Lung microvascular endothelial cell (primary cell): ENCODE data around the gene SYPL2. TPM values are rescaled to one million over a fixed set of nuclear protein-coding genes. Genes with fewer than 3 reads are reported as not detected.

Source experiments
- DNase-seq, 2 donors: peaks; one replicate each; pipeline versions ENCODE4 v3.0.0 to v3.0.0-alpha.2; 2010; ENCODE audit warnings: low read depth in 2 of 2
- total RNA-seq: library from RNA; depleted of rRNA; stranded (reverse); fragments of >200 nt; gene quantifications from 2 replicates; pipeline ENCODE4 v1.2.1, GENCODE V29; 2014

SYPL2 gene
- total RNA-seq, 1 donor from 2014 or later, result under 0.01 TPM

GRCh38 chr1:109513110-109513710, 46.9 kb downstream of the SYPL2 start:
- DNase-seq, result no peak

GRCh38 chr1:109514846-109515245, 48.5 kb downstream of the SYPL2 start:
- no peak for DNase-seq

DNA sequence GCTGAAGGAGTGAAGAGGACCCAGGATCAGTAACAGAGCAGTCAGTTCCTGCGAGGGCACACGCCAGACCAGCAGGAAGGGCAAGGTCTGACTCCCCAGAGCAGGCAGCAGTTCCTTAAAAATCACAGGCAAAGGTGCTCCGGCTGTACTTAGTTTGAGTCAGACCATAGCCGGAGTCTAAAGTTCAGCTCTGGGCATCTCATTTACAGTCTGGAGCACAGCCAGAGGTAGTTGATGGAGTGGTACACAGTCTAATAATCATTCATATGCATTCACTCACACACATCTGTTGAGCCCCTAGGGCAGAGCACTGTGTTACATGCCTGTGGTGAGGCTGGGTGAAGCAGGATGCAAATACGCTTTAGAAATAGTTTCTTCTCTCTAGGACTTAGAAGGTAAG, 50.5 kb downstream of the SYPL2 start:
- no peak for DNase-seq

DNA sequence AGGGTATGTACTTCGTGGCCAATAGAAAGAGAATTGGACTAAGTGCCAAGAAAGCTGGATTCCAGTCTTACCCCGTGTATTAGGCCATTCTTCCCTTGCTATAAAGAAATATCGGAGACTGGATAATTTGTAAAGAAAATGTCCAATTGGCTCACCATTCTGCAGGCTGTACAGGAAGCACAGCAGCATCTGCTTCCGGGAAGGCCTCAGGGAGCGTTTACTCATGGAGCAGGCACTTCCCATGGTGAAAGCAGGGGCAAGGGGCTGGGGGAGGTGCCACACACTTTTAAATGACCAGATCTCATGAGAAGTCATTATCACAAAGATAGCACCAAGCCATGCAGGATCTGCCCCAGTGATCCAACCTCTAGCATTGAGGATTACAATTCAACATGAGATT, 51.0 kb downstream of the SYPL2 start:
- DNase-seq, result no peak

GRCh38 chr1:109521002-109521951, 54.9 kb downstream of the SYPL2 start:
- DNase-seq, result no peak

- DNase-seq, result no peak
These were observed 55.7 kb downstream of the SYPL2 start for GRCh38 chr1:109522026-109522425.

GRCh38 chr1:109523706-109524105, 57.4 kb downstream of the SYPL2 start:
- DNase-seq, result no peak

DNA sequence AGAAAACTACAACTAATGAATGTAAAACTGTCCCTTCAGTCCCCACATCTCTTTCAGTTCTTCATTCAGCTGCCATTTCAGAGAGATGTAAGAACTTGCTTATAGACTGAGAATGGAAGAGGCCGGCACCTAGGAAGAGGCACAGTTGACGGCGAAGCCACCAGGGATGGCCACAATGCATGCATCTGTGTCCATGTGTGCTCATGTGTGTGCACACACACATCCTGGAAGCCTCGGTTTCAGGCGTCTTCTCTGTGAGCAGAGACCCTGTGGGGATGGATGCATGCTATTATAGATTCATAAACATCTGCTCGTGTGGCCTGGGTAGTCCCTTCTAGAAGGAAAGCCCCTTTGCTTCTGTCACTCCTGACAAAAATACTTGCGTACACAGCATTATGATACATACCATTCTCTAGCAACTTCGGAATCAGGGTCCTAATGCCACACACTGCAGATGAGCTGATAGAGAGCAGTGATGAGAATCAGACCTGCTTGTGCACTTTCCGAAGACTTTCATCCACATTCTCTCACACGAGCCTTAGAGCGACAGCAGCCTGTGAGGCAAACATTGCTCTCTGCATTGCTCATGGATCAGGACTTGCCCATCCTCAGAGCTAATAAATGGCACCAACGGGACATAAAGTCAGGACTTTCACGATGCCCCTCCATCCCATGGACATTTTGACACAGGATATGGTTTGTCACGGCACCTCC, 60.9 kb downstream of the SYPL2 start:
- DNase-seq, result no peak

- DNase-seq, result no peak
These were observed 61.7 kb downstream of the SYPL2 start for GRCh38 chr1:109527846-109528695.

GRCh38 chr1:109528712-109529111, 62.4 kb downstream of the SYPL2 start:
- no peak for DNase-seq

DNA sequence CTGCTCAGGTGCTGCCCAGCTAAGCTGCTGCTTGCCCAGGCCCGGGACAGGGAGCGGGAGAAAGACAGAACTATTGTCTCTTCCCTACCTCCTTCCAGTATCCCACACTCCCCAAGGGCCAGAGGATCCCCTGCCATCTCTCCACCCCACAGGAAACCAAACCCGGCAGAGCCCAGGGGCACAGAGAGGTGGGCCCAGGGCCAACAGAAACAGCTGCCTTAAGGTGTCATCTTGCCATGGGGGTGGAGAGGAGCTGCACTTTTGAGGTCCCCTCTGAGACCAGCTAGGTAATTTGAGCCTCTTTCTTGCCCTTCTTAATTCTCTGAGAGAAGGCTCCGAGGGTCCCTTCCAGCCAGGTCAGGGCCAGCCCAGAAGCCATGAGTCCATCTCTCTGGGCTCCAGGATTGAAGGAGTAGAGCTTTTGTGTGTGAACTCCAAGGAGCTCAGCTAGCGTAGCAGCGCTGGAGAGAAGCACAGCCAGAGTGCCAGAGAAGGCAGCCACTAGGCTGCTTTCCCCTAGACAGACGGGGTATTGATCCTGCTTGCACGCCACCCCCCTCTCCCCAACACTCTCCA, 63.6 kb downstream of the SYPL2 start:
- DNase-seq, result no peak

DNA sequence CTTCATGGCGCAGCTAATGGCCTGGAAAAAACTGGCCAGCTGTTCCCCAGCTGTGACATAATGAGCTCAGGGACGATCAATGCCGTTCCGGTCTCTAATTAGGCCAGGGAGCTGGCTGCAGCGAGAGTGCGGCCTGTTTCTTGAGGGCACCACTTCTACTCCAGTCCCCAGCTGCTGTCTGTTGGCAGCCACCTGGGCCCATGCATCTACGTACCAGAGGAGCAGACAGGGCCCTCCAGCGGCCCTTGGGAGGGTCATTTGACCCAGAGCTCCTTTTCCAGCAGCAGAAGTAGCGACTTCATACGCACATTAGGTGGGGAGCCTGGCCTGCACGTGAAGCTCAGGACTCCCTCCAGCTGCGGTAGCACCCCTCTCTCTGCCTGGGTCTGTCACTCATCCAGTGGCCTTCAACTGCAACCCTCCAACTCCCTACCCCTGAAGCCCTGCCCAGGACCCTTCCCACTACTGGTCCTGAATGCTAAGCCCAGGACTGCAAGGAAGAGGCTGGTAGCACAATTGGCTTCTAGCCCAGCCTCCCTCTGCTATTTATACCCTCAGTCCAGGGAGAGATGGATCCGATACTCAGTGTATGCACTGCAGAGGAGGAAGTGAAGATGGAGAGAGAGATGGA, 64.2 kb downstream of the SYPL2 start:
- DNase-seq, result no peak

- DNase-seq, result no peak
These were observed 65.0 kb downstream of the SYPL2 start for GRCh38 chr1:109531380-109531779.

Other genes with a start within 250 kb of the SYPL2 start
- gene CELSR2, start 217.0 kb upstream of the SYPL2 start, total RNA-seq, result 0.65 and 0.79 TPM in 2 replicates
- 0.79 and 2.8 TPM in 2 replicates for gene PSRC1, start 183.4 kb upstream of the SYPL2 start, total RNA-seq
- not detected in 2 replicates for gene MYBPHL, start 159.5 kb upstream of the SYPL2 start, total RNA-seq
- gene SORT1, start 68.6 kb upstream of the SYPL2 start, total RNA-seq, result 9.5 and 11.6 TPM in 2 replicates
- 33.7 and 42.5 TPM in 2 replicates for gene PSMA5, start 40.1 kb upstream of the SYPL2 start, total RNA-seq
- 0.65 and 0.79 TPM in 2 replicates for gene ATXN7L2, start 17.4 kb downstream of the SYPL2 start, total RNA-seq
- 3.1 and 4.6 TPM in 2 replicates for gene CYB561D1, start 27.5 kb downstream of the SYPL2 start, total RNA-seq
- gene AMIGO1, start 43.2 kb downstream of the SYPL2 start, total RNA-seq, result 0.65 and 1.4 TPM in 2 replicates
- gene GPR61, start 73.3 kb downstream of the SYPL2 start, total RNA-seq, result 0.20 and 0.22 TPM in 2 replicates
- 8.7 and 11.8 TPM in 2 replicates for gene GNAI3, start 82.1 kb downstream of the SYPL2 start, total RNA-seq
- under 0.01 and 0.22 TPM in 2 replicates for gene GNAT2, start 153.1 kb downstream of the SYPL2 start, total RNA-seq
- gene AMPD2, start 153.3 kb downstream of the SYPL2 start, total RNA-seq, result 25.3 and 26.8 TPM in 2 replicates
- 0.40 and 0.65 TPM in 2 replicates for gene GSTM4, start 189.6 kb downstream of the SYPL2 start, total RNA-seq
- 0.87 and 1.4 TPM in 2 replicates for gene GSTM2, start 201.5 kb downstream of the SYPL2 start, total RNA-seq
- not detected in 2 replicates for gene GSTM1, start 221.3 kb downstream of the SYPL2 start, total RNA-seq
- under 0.01 TPM in 1 of 2 replicates, not detected in the other for gene GSTM5, start 245.7 kb downstream of the SYPL2 start, total RNA-seq